HG03565 (cell line): Measurements from ENCODE around the gene TTLL5.
A peak's percentile ranks its signal among the peaks of the same experiment; 100 is the strongest.
"Not testable (repeated sequence)": the region's sequence is repeated elsewhere in the genome, so short reads cannot be mapped to it uniquely, and the experiment has no call there.

Experiments used
- ATAC-seq: cut with Tn5 transposase; IDR thresholded peaks from one replicate; pipeline ENCODE4 v1.9.1; 2021; ENCODE audit warnings: mild to moderate bottlenecking, moderate library complexity; ENCODE audit not compliant: unreplicated experiment

The TTLL5 gene

DNA sequence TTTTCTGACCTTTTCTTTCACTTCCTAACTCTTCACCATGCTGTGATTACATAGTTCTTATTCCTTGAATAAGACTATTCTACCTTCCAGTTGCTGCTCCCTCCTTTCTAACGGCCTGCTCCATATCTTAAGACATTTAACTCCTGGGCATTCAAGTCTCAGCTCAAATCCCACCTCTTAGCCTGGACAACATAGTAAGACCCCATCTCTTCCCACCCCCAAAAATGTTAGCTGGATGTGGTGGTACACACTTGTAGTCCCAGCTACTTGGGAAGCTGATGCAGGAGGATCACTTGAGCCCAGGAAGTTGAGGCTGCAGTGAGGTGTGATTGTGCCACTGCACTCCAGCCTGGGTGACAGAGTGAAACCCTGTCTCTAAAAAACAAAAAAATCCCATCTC, 11.3 kb upstream of the TTLL5 start:
- no peak for ATAC-seq

DNA sequence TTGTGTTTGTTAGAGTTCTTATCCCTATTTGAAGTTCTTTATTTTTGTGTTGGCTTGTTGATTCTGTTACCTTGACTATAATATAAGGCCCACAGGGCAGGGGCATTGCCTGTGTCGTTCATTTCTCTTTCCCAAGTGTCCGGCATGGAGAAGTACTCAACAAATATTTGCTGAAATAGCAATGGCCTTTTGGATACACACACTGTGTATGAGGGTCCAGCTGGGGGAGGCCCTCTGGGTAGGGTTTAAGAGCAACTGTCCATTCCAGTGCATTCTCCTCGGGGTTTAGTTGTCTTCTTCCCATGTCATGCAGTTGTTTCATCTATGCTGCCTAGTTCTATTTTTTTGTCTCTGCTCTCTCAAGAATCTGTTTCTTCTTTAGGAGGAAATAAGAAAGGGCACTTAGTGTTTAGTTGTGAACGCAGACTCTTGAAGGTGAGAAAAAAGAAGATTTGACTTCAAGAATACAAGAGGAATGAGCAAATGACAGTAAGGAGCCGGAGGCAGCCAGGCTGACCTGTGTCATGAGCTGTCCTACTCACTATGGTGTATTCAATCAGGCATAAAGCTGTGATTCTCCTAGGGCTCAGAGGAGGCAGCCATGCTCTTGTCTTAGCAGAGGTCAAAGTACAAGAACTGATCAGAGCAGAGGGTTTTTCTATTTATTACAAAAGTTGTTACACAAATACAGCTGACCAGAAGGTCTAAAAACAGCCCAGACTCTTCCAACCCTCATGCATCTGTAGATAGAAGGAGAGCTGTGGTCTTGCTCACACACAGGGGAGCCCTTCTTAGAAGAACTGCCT, 10.6 kb upstream of the TTLL5 start:
- no peak for ATAC-seq

DNA sequence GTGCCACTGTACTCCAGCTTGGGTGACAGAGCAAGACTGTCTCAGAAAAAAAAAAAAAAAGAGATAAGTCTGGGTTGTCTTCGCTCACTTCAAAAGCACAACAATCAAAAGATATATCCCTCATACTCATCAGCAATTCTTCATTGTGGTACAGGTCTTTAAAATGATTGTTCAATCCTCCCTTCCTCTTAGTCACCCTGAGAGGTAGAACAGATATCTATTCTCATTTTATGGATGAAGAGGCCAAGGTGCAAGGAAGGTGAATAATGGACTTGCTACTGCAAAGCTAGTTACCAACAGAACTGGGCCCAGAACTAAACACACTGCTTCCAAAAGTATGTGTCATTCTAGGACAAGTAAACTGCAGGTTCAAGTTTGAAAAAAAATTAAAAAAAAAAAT, 7.5 kb upstream of the TTLL5 start:
- ATAC-seq: no peak

DNA sequence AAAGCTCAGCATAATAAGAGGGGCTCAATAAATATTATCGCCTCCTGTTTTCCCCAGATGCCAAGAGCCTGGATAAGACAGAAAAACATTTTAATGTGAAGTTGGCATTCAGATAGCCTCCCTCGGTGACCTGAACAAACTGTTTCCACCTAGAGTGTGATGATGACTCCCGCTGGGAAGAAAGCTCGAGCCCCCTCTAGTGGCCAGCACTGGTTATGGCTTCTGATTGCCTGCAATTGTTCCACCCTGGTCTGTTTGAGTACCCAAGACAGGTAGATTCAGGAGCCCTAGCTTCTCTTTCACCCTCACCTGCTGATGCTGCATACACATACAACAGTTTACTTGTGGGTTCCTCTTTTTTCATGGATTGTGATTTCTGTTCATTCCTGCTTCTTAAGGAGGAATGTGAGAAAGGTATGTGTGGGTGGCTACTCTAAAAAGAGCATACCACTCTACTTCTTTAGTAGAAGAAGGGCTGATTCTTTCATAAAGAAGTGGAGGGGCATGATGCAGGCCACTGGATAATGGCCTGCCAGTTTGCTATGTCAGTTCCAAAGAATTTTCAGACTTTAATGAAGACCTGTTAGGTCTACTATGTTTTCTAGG, 6.8 kb upstream of the TTLL5 start:
- ATAC-seq: peak; percentile 49

DNA sequence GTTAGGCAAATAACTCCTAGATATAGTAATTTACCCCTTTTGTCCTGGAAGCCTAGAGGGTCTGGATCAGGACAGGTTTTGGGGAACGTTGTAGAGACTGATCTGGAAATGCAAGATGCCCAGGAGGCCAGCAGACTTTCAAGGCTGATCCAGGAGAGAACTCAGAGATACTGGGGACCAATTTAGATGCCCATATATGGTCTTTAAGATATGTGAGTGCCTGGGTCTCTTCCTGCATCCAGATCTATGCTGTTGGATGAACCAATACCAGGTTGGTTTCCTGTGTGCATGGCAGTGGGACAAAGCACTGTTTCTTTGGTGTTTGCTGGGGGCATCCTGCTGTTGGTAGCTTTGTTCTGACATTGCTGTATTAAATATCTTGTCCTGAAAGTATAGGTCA, 5.8 kb upstream of the TTLL5 start:
- no peak for ATAC-seq

DNA sequence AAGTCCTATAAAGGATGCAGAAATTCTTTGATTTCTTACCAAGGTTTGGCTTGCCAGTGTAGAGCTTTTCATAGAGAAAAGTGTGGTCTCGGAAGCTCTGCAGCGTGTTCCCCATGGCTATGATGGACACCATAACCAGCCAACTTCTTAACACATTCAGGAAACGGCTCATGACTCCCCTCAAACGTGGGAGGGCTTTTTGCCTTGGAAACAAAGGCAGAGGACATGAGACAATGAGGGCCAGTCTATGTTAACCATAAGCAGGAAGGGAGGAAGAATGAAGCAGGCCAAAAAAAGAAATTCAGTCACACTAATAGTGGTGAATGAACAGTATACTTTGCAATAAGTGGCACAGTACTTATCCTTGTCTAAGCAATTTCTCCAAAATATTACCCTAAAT, 3.7 kb upstream of the TTLL5 start:
- no peak for ATAC-seq

DNA sequence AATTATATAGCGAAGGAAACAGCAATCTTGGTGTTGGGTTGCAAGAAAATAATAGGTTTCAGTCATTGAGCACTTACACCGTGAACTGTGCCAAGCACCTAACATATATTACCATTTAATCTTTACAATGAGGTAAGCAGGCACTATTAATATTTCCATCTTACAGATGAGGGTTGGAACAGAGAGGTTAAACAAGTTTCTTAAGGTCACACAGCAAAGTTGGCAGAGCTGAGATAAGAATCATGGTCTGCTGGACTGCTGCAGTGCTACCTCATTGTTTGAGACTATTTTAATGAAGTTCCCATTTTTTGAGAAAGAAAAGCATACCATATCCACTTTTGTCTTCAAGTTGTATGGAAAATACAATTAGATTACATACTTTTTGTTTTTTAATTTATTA, 2.1 kb upstream of the TTLL5 start:
- ATAC-seq: no peak

DNA sequence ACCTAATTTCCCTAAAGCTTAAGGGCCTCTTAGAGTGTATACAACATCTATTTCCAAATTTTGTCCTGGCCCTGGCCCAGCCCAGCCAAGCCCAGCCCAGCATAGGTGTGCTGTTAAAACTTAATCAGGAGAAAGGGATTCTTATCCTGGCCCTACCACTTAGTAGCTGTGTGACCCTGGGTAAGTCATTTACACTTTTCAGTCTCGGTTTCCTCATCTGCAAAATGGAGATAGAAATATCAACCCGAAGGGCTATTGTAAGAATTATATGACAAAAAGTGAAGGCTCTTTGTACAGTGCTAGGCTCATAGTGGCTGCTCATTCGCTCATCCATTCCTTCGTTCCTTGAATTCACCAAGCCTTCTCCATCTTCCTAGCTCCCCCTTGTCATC, 812 bp upstream of the TTLL5 start:
- ATAC-seq: no peak

DNA sequence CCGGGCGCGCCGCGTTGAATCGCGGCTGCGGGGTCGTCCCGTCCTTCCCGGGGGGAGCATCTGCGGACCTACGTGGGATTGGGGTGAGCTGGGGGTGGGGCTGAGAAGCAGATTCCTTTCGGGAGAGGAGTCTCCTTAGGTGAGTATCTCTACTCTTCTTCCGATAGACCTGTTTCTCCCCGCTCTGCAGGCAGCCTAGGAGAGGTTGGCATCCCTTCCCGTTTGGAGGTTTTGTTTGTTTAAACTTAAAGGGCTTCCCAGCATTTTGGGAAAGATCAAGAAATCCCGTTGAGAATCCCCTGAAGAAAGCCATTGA, 411 bp downstream of the TTLL5 start:
- no peak for ATAC-seq

DNA sequence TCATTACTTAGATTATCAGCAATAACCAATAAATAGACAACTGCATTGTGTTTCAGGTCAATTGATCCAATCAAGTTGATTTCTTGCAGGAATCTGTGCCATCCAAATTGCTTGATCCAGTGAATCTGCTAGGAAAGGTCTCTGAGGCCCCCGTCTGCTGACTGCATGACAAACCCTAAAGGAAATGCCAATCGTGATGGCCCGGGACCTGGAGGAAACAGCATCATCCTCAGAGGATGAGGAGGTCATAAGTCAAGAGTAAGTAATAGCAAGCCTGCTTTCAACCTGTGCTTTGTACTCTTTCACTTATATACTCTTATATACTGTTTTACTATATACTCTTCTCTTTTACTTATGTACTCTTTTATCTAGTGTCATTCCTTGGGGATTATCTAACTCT, 1.9 kb downstream of the TTLL5 start:
- no peak for ATAC-seq

DNA sequence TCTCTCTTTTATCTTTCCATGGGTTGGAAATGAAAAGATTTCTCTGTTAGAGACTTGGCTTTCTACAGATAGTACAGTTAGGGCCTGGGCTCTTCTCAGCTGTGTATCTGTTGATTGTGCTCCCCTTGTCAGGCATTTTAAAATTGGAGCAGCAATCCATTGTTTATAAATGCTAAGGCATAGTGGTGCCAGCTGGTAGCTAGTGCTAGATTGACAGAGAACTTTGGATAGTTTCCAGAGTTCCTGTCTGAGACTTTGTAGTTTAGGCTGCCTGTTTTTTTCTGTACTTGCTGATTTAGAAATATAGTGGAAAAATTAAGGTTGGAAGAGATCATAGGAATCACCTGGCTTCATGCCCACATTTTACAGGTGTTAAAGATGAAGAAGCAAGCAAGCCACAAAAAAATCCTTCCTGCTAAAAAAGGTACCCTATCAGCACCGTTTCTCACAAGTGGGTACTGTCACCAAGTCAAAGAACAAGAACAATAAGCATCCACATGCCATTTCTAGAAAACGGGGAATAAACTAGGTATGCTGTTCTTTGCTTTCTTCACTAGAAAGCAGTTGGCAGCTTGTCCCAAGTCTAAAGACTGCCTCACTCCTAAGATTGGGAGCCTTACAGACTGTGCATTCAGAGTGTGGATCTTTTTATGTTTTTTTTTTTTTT, 6.2 kb downstream of the TTLL5 start:
- ATAC-seq: no peak

DNA sequence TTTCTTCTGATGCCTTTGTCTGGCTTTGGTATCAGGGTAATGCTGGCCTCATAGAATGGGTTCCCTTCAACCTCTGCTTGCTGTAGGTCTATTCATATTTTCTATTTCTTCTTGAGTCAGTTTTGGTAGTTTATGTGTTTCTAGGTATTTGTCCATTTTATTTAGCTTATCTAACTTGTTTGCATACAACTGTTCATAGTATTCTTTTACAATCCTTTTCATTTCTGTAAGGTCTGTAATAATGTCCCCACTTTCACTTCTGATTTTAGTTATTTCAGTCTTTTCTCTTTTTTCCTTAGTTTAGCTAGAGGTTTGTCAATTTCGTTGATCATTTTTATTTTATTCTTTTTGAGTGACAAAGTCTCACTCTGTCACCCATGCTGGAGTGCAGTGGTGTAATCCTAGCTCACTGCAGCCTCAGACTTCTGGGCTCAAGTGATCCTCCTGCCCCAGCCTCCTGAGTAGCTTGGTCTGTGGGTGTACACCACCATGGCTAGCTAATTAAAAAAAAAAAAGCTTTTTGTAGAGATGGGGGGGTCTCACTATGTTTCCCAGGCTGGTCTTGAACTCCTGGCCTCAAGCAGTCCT, 11.7 kb downstream of the TTLL5 start:
- no peak for ATAC-seq

DNA sequence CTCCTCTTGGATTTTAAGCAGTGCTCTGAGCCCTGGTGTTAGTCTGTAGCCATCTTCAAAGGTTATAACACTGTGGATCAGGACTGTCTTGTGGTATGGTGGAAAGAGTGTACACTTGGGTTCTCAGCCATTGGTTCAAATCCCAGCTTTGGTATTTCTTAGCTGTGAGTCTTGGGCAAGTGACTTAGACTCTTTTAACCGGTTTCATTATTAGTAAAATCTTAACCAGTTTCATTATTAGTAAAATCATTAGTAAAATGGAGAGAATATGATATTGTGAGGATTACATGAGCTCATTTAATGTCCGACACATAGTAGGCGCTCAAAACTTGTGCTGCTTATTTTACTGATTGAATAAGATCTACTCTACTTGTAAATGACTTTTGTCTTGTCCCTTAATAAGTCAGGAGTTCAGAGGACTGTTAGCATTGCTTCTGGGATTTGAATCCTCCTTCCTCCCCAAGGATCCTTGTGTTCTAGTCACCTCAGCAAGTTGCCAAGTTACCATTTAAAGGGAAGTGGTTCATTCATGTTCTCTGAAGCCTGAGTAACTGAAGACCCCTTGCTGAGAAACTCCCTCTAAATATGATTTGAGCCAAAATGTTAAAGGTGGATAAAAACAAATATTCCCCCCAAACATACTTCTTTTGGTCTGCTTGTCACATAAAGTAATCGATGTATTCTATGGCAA, 12.4 kb downstream of the TTLL5 start:
- peak; percentile 41 for ATAC-seq

DNA sequence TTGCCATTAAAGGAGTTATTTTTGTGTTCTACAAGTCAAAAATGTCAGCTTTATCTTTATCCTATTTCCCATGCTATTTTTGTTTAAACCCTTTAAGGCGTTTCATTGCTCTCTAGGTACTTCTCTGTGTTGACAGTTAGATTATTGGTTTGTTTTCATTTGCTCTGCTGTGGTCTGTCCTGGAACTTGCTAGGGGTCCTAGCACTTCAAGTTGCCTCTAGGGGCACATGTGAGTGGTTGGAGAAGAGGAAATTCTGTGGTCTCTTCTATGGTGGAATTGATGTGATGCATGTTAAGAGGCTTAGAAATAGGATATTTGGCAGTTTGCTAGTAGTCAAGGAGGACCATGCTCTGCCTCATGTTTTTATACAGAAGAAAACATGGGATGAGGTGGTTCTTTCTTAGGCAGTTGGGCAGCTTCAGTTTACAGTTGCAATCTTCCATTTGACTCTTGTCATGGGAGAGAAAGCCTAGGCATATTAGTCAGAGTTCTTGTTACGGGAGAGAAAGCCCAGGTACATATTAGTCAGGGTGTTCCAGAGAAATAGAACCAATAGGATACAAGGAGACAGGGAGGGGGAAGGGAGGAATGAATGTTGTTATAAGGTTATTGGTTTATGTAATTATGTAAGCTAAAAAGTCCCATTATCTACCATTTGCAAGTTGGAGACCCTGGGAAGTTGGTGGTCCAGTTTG, 14.4 kb downstream of the TTLL5 start:
- ATAC-seq: no peak

DNA sequence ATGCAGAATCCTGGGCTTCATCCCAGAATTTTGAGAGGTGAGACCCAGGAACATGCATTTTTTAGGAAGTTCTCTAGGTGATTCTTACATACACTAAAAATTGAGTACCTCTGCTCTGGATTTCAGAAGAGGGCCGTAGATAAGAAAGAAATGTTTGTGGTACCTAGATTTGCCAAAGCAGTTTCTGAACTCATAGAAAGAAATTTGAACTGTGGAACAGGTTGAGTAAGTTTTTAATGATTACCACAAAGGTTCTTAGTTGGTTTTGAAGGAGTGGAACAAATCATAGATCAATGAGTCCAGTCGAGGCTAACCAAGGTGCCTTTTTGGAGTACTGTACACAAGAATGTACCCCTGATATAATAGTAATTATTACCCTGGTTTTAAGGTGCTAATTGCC, 24.9 kb downstream of the TTLL5 start:
- ATAC-seq: no peak

DNA sequence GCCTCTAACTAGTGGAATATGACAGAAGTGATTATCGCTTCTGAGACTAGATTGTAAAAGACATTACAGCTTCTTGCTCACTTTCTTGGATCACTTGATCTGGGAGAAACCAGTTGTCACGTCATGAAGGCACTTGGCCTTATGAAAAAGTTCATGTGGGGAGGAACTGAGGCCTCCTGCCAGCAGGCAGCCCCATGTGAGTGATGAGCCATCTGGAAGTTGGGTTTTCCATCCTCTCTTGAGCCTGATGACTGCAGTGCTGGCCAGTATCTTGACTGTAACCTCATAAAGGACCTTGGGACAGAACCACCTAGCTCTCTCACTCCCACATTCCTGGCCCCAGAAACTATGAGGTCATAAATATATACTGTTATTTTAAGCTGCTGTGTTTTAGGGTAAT, 28.0 kb downstream of the TTLL5 start:
- no peak for ATAC-seq

DNA sequence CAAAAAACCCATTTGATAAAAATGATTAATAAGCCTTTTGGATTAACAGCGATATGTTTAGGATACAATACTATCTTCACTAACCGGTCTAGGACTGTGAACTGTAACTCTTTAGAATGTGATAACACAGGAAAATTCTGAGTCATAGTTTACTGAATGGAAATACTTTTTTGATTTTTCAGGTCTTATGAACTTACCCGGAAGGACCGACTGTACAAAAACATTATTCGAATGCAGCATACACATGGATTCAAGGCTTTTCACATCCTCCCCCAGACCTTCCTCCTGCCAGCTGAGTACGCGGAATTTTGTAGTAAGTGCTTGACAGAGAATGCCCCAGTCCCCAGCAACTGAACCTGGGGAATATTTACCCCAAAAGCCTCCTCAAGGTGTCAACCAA, 29.0 kb downstream of the TTLL5 start:
- ATAC-seq: no peak

DNA sequence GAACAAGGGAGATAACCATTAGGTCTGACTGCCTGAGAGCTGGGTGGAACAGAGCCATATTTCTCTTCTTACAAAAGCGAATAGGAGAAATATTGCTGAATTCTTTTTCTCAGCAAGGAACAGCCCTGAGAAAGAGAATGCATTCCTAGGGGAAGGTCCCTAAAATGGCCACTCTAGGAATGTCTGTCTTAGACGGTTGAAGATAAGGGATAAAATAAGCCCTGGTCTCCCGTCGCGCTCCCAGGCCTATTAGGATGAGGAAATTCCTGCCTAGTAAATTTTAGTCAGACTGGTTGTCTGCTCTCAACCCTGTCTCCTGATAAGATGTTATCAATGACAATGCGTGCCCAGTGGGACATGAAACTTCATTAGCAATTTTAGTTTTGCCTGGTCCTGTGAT, 34.0 kb downstream of the TTLL5 start:
- not testable (repeated sequence) for ATAC-seq

DNA sequence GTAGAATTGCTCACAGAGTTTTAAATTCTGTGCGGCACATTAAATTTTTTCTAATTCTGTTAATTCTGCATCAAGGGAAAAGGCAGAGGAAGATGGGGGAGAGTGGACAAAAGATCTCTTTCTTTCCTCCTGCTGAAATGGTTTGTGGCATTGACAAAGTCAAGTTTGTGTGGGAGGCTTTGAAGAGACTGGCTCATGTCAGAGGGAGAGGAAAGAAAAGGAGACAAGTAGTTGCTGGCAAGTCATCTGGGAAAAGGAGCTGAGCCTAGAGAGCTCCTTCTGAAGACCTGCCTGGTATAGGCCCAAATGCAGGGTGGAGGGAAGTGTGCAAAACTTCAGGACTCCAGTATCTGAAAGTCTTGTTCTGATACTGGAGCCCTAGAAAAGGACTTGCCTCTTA, 36.3 kb downstream of the TTLL5 start:
- no peak for ATAC-seq

DNA sequence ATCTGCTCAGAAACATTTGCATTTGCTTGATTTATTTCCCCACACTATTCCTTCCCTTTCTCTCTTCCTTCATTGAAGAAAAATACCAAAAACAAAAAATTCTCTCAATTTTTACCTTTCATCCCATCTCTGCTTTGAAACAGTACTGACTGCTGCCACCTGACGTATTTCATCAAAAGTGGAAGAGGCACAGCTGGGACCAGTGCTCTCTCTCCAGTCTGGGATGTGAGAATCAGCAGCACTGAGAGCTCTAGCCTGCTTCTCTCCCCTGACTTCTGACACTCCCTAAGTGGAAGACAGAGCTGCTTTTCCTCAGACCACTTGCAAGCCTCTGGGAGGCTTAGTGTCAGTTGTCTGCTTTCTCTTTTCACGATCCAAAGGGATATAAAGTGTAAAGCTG, 36.9 kb downstream of the TTLL5 start:
- ATAC-seq: no peak

DNA sequence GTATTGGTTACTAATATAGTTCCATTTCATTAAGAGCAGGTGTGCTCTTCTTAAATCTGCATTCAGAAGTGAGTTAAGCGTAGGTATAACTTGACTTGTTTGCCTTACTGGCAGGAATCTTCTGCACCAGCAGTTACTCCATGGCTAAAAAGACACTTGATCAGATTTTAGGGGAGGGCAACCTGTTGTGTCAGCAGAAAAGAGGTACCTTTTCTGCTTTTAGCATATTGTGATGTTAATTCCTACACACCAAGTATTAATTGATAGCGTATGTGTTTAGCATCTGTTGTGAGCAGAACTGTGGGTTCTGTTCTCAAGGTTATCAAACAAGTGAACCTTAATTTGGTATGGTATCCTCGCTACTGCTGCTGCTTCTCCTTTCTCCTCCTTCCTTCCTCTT, 38.3 kb downstream of the TTLL5 start:
- no peak for ATAC-seq
